Right lobe of liver (tissue), 4 donors: ENCODE measurements around the gene BAHCC1.

Experiments
- POLR2A ChIP-seq: fragments of 450-650 bp; IDR thresholded peaks from one replicate; pipeline ENCODE4 v1.6.1; 2017; ENCODE audit warnings: antibody characterized with exemption, mild to moderate bottlenecking
- TF ChIP-seq, protein P1 (sequence below), 4 donors: fragments of 200-600 bp in 3 of 4; fragments of 450-650 bp in 1 of 4; IDR thresholded peaks; one replicate each; pipeline versions ENCODE4 v1.5.1 to v1.8.0; 2016 to 2022; ENCODE audit warnings: antibody characterized with exemption in 4 of 4, mild to moderate bottlenecking in 2 of 4
- donor health status: DM: no; HTN: no; CAD: no.
- donor health status: DM: no; HTN: no; CAD: no.
- donor health status: DM: no; HTN: yes; CAD: no.

DNA sequence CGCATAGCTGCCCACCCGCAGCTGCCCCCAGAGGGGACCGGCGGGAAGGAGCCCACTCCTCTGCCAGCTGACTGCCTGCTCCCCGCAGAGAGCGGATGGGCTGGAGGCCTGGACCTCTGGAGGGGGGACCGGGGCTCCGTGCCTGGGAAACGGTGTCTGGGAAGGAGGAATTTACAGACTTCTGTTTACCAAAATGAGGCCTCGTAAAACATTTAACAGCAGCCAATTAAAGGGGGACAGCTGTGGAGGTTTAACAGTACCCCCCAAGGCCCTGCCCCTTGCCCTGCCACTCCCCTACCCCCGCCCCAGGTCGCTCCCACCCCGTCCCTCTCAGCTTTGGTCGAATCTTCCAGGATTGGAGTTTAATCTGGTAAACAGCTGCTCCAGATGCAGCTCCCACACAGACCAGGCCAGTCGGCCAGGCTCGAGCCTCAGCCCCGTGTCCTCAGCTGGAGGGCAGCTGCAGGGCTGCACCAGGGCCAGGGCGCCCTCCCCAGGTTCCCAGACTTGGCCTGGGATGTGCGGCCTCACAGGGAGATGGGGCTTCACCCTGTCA, 41.1 kb downstream of the BAHCC1 start:
- TF ChIP-seq POLR2A, result no peak
- TF ChIP-seq, protein P1, sequence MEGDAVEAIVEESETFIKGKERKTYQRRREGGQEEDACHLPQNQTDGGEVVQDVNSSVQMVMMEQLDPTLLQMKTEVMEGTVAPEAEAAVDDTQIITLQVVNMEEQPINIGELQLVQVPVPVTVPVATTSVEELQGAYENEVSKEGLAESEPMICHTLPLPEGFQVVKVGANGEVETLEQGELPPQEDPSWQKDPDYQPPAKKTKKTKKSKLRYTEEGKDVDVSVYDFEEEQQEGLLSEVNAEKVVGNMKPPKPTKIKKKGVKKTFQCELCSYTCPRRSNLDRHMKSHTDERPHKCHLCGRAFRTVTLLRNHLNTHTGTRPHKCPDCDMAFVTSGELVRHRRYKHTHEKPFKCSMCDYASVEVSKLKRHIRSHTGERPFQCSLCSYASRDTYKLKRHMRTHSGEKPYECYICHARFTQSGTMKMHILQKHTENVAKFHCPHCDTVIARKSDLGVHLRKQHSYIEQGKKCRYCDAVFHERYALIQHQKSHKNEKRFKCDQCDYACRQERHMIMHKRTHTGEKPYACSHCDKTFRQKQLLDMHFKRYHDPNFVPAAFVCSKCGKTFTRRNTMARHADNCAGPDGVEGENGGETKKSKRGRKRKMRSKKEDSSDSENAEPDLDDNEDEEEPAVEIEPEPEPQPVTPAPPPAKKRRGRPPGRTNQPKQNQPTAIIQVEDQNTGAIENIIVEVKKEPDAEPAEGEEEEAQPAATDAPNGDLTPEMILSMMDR (IDR thresholded peaks at IDR 0.05), result no peak
